Stomach (tissue), 9 donors: ENCODE data around the gene SNX2. TPM values are rescaled to one million over a fixed set of nuclear protein-coding genes. Genes with fewer than 3 reads are reported as not detected.
A peak's percentile ranks its signal among the peaks of the same experiment; 100 is the strongest.

Experiments
- DNase-seq, 2 donors: peaks; one replicate each; pipeline versions ENCODE4 v3.0.0 to v3.0.0-alpha.2; 2013 to 2019
- H3K27ac ChIP-seq, 5 donors: fragments of 200-600 bp in 4 of 5; sonication (generic) in 4 of 5; one replicate each; pipeline ENCODE4 v1.5.1; 2013 to 2019; ENCODE audit warnings: mild to moderate bottlenecking in 1 of 5, moderate library complexity in 1 of 5
- H3K27me3 ChIP-seq, 3 donors: fragments of 200-600 bp; sonication (generic); one replicate each; pipeline ENCODE4 v1.5.1; 2017 to 2019; ENCODE audit warnings: mixed run types in 1 of 3
- H3K36me3 ChIP-seq, 4 donors: fragments of 200-600 bp; sonication (generic); 1 replicate in 3 of 4; 2 replicates in 1 of 4; pipeline ENCODE4 v1.5.1; 2016 to 2019
- H3K4me1 ChIP-seq, 4 donors: fragments of 200-600 bp; sonication (generic); one replicate each; pipeline ENCODE4 v1.5.1; 2016 to 2019
- H3K4me3 ChIP-seq, 4 donors: fragments of 200-600 bp; sonication (generic) in 3 of 4; one replicate each; pipeline ENCODE4 v1.5.1; 2016 to 2019; ENCODE audit warnings: mild to moderate bottlenecking in 1 of 4
- H3K9me3 ChIP-seq, 4 donors: fragments of 200-600 bp; sonication (generic); one replicate each; pipeline ENCODE4 v1.5.1; 2016 to 2019
- CTCF ChIP-seq, 7 experiments: fragments of 450-650 bp in 4 of 7; fragments of 200-600 bp in 3 of 7; sonication (generic) in 3 of 7; IDR thresholded peaks; one replicate each; pipeline ENCODE4 v1.5.1; 2016 to 2019; ENCODE audit warnings: antibody characterized with exemption in 7 of 7, control low read depth in 2 of 7, mild to moderate bottlenecking in 1 of 7
- EP300 ChIP-seq: sonication (generic); formaldehyde crosslinking; IDR thresholded peaks from one replicate; pipeline ENCODE4 v1.6.1; 2017; ENCODE audit warnings: antibody characterized with exemption
- POLR2A ChIP-seq, 4 donors: fragments of 450-650 bp; IDR thresholded peaks; one replicate each; pipeline ENCODE4 v1.6.1; 2016; ENCODE audit warnings: antibody characterized with exemption in 4 of 4, control low read depth in 2 of 4, mild to moderate bottlenecking in 1 of 4, moderate library complexity in 1 of 4
- POLR2AphosphoS5 ChIP-seq, 3 donors: sonication (generic); formaldehyde crosslinking; IDR thresholded peaks; one replicate each; pipeline ENCODE4 v1.6.1; 2016; ENCODE audit warnings: antibody characterized with exemption in 3 of 3
- WGBS, 5 donors: extraction: QIAGEN DNeasy Blood & Tissue Kit in 3 of 5; methylation state at CpG; one replicate each; pipeline versions ENCODE4 v1.1.5 to v1.1.7; 2013 to 2018; 5-methylcytosine and 5-hydroxymethylcytosine counted together
- intact Hi-C: fragments of 100-400 bp; cut with DNase I; formaldehyde crosslinking; loops from one replicate; pipeline ENCODE4 v1.15.1; 2023; ENCODE audit warnings: low total_unique reads
- polyA plus RNA-seq, 3 donors: library from polyadenylated mRNA; stranded (reverse); fragments of 200-250 nt; gene quantifications; one replicate each; pipeline ENCODE4 v1.2.3, GENCODE V29; 2013
- total RNA-seq, 5 donors: library from RNA; depleted of rRNA; stranded (reverse); fragments of >200 nt; gene quantifications; one replicate each; pipeline versions ENCODE4 v1.1.0 to v1.2.3, GENCODE V29; 2014 to 2016
- donor health status: healthy with polysubstance abuse.
- donor health status: Bipolar disorder and iron deficiency.
- donor health status: healthy.

SNX2 gene
- total and polyA plus RNA-seq, 8 donors, result 22.8 to 504 (median 52.8) TPM

- peak in 1 of 2 donors; percentile 34 for DNase-seq
- TF ChIP-seq EP300 (no peak), CTCF (IDR thresholded peaks at IDR 0.05) (no peak), POLR2AphosphoS5 (IDR thresholded peaks at IDR 0.05) (no peak), POLR2A (IDR thresholded peaks at IDR 0.05) (no peak)
- no peaks in the 10 kb centered on the region for H3K27me3 ChIP-seq
- no peak overlapping the region for H3K4me3 ChIP-seq
- H3K4me1 ChIP-seq, result peaks cover 17 to 42% (median 26%) of the 10 kb centered on the region in 4 donors
- no peaks in the 10 kb centered on the region for H3K9me3 ChIP-seq
- intact Hi-C loops, result loop anchor here (10.0 kb wide), 1 partner anchor 71 kb away; the partner anchor contains the start of gene SNX24
- no peaks in the 10 kb centered on the region for H3K36me3 ChIP-seq
- 40 to 64% (median 44%) methylated on average over 3 of the region's 3 CpGs for WGBS, 5 donors
- H3K27ac ChIP-seq, result no peak overlapping the region
Observed at GRCh38 chr5:122773619-122774018, 1.3 kb upstream of the SNX2 start.

- H3K27ac ChIP-seq, result peak overlapping the region; percentile 37 to 95 (median 89)
- H3K27me3 ChIP-seq, result no peaks in the 10 kb centered on the region
- TF ChIP-seq POLR2A (IDR thresholded peaks at IDR 0.05), result no peak
- no peak for TF ChIP-seq POLR2AphosphoS5 (IDR thresholded peaks at IDR 0.05)
- no peak for TF ChIP-seq EP300
- TF ChIP-seq CTCF (IDR thresholded peaks at IDR 0.05), result no peak
- H3K9me3 ChIP-seq, result no peaks in the 10 kb centered on the region
- no peak for DNase-seq
- WGBS, 5 donors, result 28 to 37% (median 31%) methylated on average over 8 of the region's 8 CpGs
- intact Hi-C loops, result loop anchor here (10.0 kb wide), 1 partner anchor 70 kb away; the partner anchor contains the start of gene SNX24
- H3K4me3 ChIP-seq, result peak overlapping the region; percentile 73 to 94 (median 90)
- H3K36me3 ChIP-seq, result no peaks in the 10 kb centered on the region
- peaks cover 17 to 46% (median 27%) of the 10 kb centered on the region in 4 donors for H3K4me1 ChIP-seq
Observed at GRCh38 chr5:122774519-122774860, 390 bp upstream of the SNX2 start.

GRCh38 chr5:122775550-122776542 is 966 bp downstream of the SNX2 start:
- TF ChIP-seq POLR2A (IDR thresholded peaks at IDR 0.05) (no peak), POLR2AphosphoS5 (IDR thresholded peaks at IDR 0.05) (no peak), EP300 (no peak), CTCF (IDR thresholded peaks at IDR 0.05) (no peak)
- no peaks in the 10 kb centered on the region for H3K9me3 ChIP-seq
- 3 to 6% (median 5%) methylated on average over 14 of the region's 14 CpGs for WGBS, 5 donors
- peak overlapping the region; percentile 73 to 94 (median 90) for H3K4me3 ChIP-seq
- no peaks in the 10 kb centered on the region for H3K36me3 ChIP-seq
- H3K4me1 ChIP-seq, result peaks cover 17 to 46% (median 31%) of the 10 kb centered on the region in 4 donors
- H3K27me3 ChIP-seq, result no peaks in the 10 kb centered on the region
- peak overlapping the region; percentile 79 to 95 (median 89) for H3K27ac ChIP-seq
- DNase-seq, result peak in 1 of 2 donors; percentile 58
- intact Hi-C loops, result loop anchor here (10.0 kb wide), 1 partner anchor 69 kb away; the partner anchor contains the start of gene SNX24

- H3K36me3 ChIP-seq, result no peaks in the 10 kb centered on the region
- 94 to 97% (median 95%) methylated on average over 4 of the region's 4 CpGs for WGBS, 5 donors
- intact Hi-C loops, result loop anchor here (10.0 kb wide), 1 partner anchor 67 kb away; the partner anchor contains the start of gene SNX24
- no peaks in the 10 kb centered on the region for H3K27me3 ChIP-seq
- H3K27ac ChIP-seq, result no peak overlapping the region
- TF ChIP-seq CTCF (IDR thresholded peaks at IDR 0.05) (no peak), POLR2A (IDR thresholded peaks at IDR 0.05) (no peak), POLR2AphosphoS5 (IDR thresholded peaks at IDR 0.05) (no peak), EP300 (no peak)
- DNase-seq, result no peak
- H3K4me1 ChIP-seq, result peaks cover 17 to 45% (median 31%) of the 10 kb centered on the region in 4 donors
- no peak overlapping the region for H3K4me3 ChIP-seq
- H3K9me3 ChIP-seq, result no peaks in the 10 kb centered on the region
Observed at GRCh38 chr5:122778157-122778556, 3.3 kb downstream of the SNX2 start.
